Neutrophil (primary cell): Measurements from ENCODE around the gene SLC17A4.

Experiments
- H3K27ac ChIP-seq: fragments of 200-600 bp; sonication (generic); 2 replicates; pipeline ENCODE4 v1.5.1; 2016; ENCODE audit warnings: mild to moderate bottlenecking, moderate library complexity
- H3K27me3 ChIP-seq: fragments of 200-600 bp; sonication (generic); 2 replicates; pipeline ENCODE4 v1.6.0; 2016; ENCODE audit warnings: mild to moderate bottlenecking
- H3K36me3 ChIP-seq: fragments of 200-600 bp; sonication (generic); 2 replicates; pipeline ENCODE4 v1.5.1; 2017
- H3K4me1 ChIP-seq, 2 experiments: fragments of 200-600 bp in 1 of 2; sonication (generic) in 1 of 2; 1 replicate in 1 of 2; 2 replicates in 1 of 2; pipeline versions ENCODE4 v1.5.1 to v1.6.1; 2013 to 2016; ENCODE audit warnings: low read depth in 1 of 2, low read length in 1 of 2, mild to moderate bottlenecking in 1 of 2, moderate library complexity in 1 of 2; ENCODE audit not compliant: control insufficient read depth in 1 of 2, insufficient read depth in 1 of 2
- H3K4me3 ChIP-seq, 2 experiments: fragments of 200-600 bp in 1 of 2; sonication (generic) in 1 of 2; 1 replicate in 1 of 2; 2 replicates in 1 of 2; pipeline ENCODE4 v1.5.1; 2013 to 2016; ENCODE audit warnings: low read depth in 1 of 2, low read length in 1 of 2, mild to moderate bottlenecking in 1 of 2, moderate library complexity in 1 of 2
- H3K9me3 ChIP-seq: fragments of 200-600 bp; sonication (generic); 2 replicates; pipeline ENCODE4 v1.5.1; 2016
- TF ChIP-seq, protein P1 (sequence below): fragments of 200-600 bp; sonication (generic); IDR thresholded peaks from 2 replicates; pipeline ENCODE4 v1.5.1; 2016; ENCODE audit warnings: antibody characterized with exemption

SLC17A4 gene

DNA sequence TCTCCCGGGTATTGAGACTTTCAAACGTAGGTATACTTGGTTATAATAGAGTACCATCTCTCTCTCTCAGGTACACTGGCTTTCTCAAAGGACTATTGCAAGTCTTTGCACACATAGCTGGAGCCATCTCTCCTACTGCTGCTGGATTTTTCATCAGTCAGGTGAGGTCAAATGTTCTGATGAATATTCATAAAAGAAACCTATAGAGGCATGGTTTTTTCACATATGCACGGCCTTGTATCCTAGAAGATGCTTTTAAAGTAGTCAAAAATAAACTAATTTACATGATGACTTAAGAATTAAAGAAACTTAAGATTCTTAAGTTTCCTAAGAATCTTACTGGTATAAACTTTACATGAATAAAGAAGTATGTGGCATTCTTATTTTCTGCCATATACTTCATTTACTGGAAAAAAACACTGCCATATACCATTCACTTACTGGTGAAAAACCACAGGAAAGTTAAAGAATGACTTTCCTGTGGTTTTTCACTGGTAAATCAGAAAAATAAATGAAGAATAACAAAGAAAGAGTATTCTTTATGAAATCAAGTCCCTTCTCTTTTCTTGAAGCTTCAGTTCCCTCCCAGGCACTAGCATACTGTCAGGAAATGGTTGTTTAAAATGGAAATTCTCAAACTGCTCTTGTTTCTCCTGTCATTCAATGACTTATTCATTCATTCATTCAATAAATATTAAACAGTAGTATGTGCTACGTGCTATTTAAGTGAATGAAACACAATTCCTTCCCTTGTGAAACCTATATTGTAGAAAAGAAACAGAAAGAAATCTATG, 23.5 kb downstream of the SLC17A4 start:
- no peaks in the 10 kb centered on the region for H3K4me1 ChIP-seq
- no peaks in the 10 kb centered on the region for H3K27me3 ChIP-seq
- H3K36me3 ChIP-seq = no peaks in the 10 kb centered on the region
- no peak overlapping the region for H3K27ac ChIP-seq
- TF ChIP-seq, protein P1, sequence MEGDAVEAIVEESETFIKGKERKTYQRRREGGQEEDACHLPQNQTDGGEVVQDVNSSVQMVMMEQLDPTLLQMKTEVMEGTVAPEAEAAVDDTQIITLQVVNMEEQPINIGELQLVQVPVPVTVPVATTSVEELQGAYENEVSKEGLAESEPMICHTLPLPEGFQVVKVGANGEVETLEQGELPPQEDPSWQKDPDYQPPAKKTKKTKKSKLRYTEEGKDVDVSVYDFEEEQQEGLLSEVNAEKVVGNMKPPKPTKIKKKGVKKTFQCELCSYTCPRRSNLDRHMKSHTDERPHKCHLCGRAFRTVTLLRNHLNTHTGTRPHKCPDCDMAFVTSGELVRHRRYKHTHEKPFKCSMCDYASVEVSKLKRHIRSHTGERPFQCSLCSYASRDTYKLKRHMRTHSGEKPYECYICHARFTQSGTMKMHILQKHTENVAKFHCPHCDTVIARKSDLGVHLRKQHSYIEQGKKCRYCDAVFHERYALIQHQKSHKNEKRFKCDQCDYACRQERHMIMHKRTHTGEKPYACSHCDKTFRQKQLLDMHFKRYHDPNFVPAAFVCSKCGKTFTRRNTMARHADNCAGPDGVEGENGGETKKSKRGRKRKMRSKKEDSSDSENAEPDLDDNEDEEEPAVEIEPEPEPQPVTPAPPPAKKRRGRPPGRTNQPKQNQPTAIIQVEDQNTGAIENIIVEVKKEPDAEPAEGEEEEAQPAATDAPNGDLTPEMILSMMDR = no peak
- H3K9me3 ChIP-seq = no peaks in the 10 kb centered on the region
- no peak overlapping the region for H3K4me3 ChIP-seq

DNA sequence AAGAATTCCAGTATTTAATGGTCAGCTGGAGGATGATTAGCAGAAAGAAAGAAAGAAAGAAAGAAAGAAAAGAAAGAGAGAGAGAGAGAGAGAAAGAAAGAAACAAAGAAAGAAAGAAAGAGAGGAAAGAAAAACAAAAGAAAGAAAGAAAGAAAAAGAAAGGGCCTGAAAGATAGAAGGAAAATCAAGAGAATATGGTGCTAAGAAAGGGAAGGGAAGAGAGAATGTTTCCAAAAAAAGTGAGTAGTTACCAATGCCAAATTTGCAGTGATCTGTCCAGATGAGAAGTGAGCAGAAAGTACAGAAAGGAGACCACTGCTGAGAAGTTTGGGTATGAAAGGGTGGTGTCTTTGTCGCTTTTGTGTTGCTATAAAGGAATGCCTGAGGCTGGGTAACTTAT, 26.6 kb downstream of the SLC17A4 start:
- no peak overlapping the region for H3K27ac ChIP-seq
- H3K4me3 ChIP-seq = no peak overlapping the region
- H3K36me3 ChIP-seq = no peaks in the 10 kb centered on the region
- TF ChIP-seq, protein P1 = no peak
- H3K4me1 ChIP-seq = no peaks in the 10 kb centered on the region
- no peaks in the 10 kb centered on the region for H3K27me3 ChIP-seq
- no peaks in the 10 kb centered on the region for H3K9me3 ChIP-seq

DNA sequence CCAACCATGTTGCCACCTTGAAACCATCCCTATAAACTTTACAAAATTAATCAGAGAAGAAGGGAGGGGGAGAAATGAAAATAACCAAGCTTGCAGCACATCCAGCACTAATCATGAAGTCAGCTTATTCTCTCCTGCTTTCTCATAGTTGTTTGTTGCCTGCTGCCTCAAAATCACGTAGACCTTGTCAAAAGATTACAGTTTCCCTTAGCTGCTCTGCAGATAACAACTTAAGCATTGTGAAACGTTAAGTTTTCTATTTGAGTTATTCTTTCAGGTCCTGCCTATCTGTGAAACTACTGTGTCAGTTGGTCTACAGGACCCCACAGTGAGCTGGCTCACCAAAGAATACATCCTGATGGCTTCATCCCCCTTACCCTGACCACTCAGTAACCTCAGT, 32.9 kb downstream of the SLC17A4 start:
- TF ChIP-seq, protein P1 = no peak
- no peak overlapping the region for H3K4me3 ChIP-seq
- no peak overlapping the region for H3K27ac ChIP-seq
- H3K36me3 ChIP-seq = no peaks in the 10 kb centered on the region
- no peaks in the 10 kb centered on the region for H3K9me3 ChIP-seq
- H3K27me3 ChIP-seq = no peaks in the 10 kb centered on the region
- no peaks in the 10 kb centered on the region for H3K4me1 ChIP-seq

DNA sequence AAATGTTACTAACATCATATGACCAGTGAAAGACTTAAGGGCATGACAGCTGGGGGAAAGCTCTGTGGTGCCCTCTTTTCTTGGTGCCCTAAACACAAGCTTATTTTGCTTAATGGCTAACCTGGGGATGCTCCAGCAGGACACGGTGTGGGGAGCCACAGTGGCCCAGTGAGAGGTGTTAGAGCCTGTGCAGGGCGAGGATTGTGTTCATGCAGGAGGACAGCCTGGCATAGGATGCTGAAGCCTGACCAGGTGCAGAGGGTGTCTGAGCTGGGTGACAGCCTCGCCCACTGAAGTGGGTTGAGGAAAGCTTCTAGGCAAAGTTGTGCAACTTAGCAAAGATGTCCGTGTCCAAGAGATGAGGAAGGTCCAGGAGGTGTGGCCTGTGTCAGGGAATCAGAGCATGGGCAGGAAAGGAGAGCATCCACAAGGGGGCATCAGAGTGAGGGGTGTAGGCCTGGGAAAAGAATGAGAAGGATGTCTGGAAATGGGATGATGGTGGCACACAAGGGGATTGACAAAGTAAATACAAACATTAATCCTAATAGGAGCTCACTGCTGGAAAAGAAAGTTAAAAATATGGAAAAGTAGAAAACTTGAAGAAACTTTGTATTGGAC, 33.9 kb downstream of the SLC17A4 start:
- Histone ChIP-seq H3K4me3 (no peak overlapping the region), H3K4me1 (no peaks in the 10 kb centered on the region), H3K27me3 (no peaks in the 10 kb centered on the region), H3K27ac (no peak overlapping the region), H3K36me3 (no peaks in the 10 kb centered on the region), H3K9me3 (no peaks in the 10 kb centered on the region)
- TF ChIP-seq, protein P1 = no peak

DNA sequence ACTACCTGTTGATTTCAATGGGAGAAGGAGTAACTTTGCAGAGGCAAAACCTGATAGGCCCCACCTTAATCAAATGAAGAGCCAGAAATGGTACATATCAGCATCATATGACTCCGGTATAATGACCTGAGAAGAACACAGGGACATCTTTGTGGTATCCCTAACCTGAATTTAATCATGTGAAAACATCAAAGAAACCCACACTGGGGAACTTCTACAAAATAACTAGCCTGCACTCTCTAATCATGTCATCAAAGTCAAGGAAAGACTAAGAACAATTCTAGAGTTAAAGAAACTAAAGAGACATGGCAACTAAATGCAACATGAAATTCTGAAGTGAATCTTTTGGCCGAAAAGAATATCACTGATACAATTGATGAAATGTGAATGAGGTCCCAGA, 34.9 kb downstream of the SLC17A4 start:
- H3K9me3 ChIP-seq = no peaks in the 10 kb centered on the region
- no peaks in the 10 kb centered on the region for H3K27me3 ChIP-seq
- no peaks in the 10 kb centered on the region for H3K4me1 ChIP-seq
- TF ChIP-seq, protein P1 = no peak
- H3K27ac ChIP-seq = no peak overlapping the region
- no peak overlapping the region for H3K4me3 ChIP-seq
- H3K36me3 ChIP-seq = no peaks in the 10 kb centered on the region
